OCI-M1 (cell line): ENCODE data around the gene ZNF333.

Experiments used
- DNase-seq: peaks from one replicate; lab custom pipeline; 2025; lab: John Stamatoyannopoulos, UW

Gene ZNF333

GRCh38 chr19:14689598-14690503 is at the start of gene ZNF333:
Gene ZNF333 (plus strand): TSS chr19:14690048. CDS start chr19:14693492, 3,444 bp downstream.
- DNase-seq = peak; percentile 100

GRCh38 chr19:14648506-14648905 is 41.3 kb upstream of the ZNF333 start:
- DNase-seq = no peak

- no peak for DNase-seq
These were observed 40.8 kb upstream of the ZNF333 start for GRCh38 chr19:14649020-14649419.

GRCh38 chr19:14650161-14650560 is 39.7 kb upstream of the ZNF333 start:
- DNase-seq = no peak

GRCh38 chr19:14654786-14655560 is 34.9 kb upstream of the ZNF333 start:
- no peak for DNase-seq

- no peak for DNase-seq
These were observed 34.1 kb upstream of the ZNF333 start for GRCh38 chr19:14655726-14656125.

GRCh38 chr19:14659874-14660489 is 29.9 kb upstream of the ZNF333 start:
- no peak for DNase-seq

- peak; percentile 61 for DNase-seq
These were observed 28.4 kb upstream of the ZNF333 start for GRCh38 chr19:14661372-14661924.

GRCh38 chr19:14669940-14670339 is 19.9 kb upstream of the ZNF333 start:
- no peak for DNase-seq

- DNase-seq = no peak
These were observed 19.4 kb upstream of the ZNF333 start for GRCh38 chr19:14670408-14670807.

GRCh38 chr19:14672188-14672872 is 17.5 kb upstream of the ZNF333 start:
- peak; percentile 87 for DNase-seq

GRCh38 chr19:14673088-14673487 is 16.8 kb upstream of the ZNF333 start:
- DNase-seq = peak; percentile 92

- DNase-seq = peak; percentile 88
These were observed 15.1 kb upstream of the ZNF333 start, which contains the start of gene ADGRE3 for GRCh38 chr19:14674764-14675163. Gene ADGRE3 (minus strand): TSS chr19:14674844. CDS start chr19:14674770, 74 bp downstream.

- no peak for DNase-seq
These were observed 13.1 kb upstream of the ZNF333 start for GRCh38 chr19:14676762-14677161.

- no peak for DNase-seq
These were observed 12.4 kb upstream of the ZNF333 start for GRCh38 chr19:14677464-14677863.

- no peak for DNase-seq
These were observed 11.6 kb upstream of the ZNF333 start for GRCh38 chr19:14678199-14678598.

GRCh38 chr19:14682084-14682483 is 7.8 kb upstream of the ZNF333 start:
- DNase-seq = no peak

- DNase-seq = peak; percentile 54
These were observed 6.4 kb upstream of the ZNF333 start for GRCh38 chr19:14683439-14683838.

- DNase-seq = peak; percentile 88
These were observed 3.4 kb upstream of the ZNF333 start for GRCh38 chr19:14686411-14686810.

- no peak for DNase-seq
These were observed 4.9 kb downstream of the ZNF333 start for GRCh38 chr19:14694641-14695266.

GRCh38 chr19:14695471-14695870 is 5.6 kb downstream of the ZNF333 start:
- DNase-seq = no peak
